Measurements from ENCODE around the gene SRSF12. TPM values are rescaled to one million over a fixed set of nuclear protein-coding genes. Genes with fewer than 3 reads are reported as not detected.
"Not testable (repeated sequence)": the region's sequence is repeated elsewhere in the genome, so short reads cannot be mapped to it uniquely, and the experiment has no call there.

SRSF12 gene
- total RNA-seq, 1 donor from 2014 or later, result 12.1 TPM

DNA sequence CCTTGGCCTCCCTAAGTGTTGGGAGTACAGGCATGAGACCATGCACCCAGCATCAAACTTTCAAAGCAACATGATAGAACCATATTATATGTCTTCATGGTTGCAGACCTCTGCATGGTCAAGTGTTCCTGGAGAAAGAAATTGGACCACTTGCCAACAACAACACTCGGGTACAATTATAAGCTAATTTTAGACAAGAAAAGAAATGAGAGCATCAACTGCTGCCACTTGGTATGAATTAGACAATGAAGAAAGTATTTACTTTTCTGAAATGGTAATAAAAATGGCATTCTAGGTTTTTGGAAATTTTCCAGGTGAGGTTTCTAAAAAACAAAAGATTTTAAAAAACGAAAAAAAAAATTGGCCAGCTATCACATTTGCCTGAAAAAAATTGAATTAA, 20.3 kb upstream of the SRSF12 start:
- H3K27me3 Mint-ChIP-seq (ENCODE audit: unreplicated experiment), result no peaks in the 10 kb centered on the region
- peaks cover 1% of the 10 kb centered on the region for H3K9me3 Mint-ChIP-seq (ENCODE audit: unreplicated experiment)
- no peaks in the 10 kb centered on the region for H3K4me1 Mint-ChIP-seq (ENCODE audit: low read depth, unreplicated experiment)
- H3K27ac Mint-ChIP-seq (ENCODE audit: unreplicated experiment), result no peak overlapping the region
- H3K36me3 Mint-ChIP-seq (ENCODE audit: unreplicated experiment), result no peaks in the 10 kb centered on the region
- no peak overlapping the region for H3K4me3 Mint-ChIP-seq (ENCODE audit: unreplicated experiment)
- TF ChIP-seq, protein P1, sequence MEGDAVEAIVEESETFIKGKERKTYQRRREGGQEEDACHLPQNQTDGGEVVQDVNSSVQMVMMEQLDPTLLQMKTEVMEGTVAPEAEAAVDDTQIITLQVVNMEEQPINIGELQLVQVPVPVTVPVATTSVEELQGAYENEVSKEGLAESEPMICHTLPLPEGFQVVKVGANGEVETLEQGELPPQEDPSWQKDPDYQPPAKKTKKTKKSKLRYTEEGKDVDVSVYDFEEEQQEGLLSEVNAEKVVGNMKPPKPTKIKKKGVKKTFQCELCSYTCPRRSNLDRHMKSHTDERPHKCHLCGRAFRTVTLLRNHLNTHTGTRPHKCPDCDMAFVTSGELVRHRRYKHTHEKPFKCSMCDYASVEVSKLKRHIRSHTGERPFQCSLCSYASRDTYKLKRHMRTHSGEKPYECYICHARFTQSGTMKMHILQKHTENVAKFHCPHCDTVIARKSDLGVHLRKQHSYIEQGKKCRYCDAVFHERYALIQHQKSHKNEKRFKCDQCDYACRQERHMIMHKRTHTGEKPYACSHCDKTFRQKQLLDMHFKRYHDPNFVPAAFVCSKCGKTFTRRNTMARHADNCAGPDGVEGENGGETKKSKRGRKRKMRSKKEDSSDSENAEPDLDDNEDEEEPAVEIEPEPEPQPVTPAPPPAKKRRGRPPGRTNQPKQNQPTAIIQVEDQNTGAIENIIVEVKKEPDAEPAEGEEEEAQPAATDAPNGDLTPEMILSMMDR (IDR thresholded peaks at IDR 0.05; ENCODE audit: partially characterized antibody, unreplicated experiment), result no peak
- no peak for DNase-seq

DNA sequence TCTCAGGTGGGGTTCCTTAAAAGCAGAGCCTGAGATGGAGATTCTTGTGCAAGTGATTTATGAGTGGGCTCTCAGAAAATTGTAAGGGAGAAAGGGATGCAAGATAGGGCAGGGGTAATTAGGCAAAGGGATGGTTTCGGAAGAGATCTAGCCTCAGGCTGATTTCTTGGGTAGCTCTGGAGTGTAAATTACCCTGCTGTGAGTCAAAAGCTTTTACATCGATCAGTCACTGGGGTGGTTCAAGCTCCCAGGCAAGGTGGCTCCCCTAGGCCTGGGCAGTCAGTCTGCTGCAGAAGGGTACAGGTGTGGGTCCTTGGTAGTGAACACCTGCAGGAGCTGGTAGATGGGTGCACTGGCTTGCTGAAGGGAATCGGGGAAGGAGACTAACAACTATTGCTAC, 16.9 kb upstream of the SRSF12 start:
- TF ChIP-seq, protein P1 (IDR thresholded peaks at IDR 0.05; ENCODE audit: partially characterized antibody, unreplicated experiment), result no peak
- Mint-ChIP-seq H3K9me3 (ENCODE audit: unreplicated experiment) (peaks cover 1% of the 10 kb centered on the region), H3K27ac (ENCODE audit: unreplicated experiment) (no peak overlapping the region), H3K36me3 (ENCODE audit: unreplicated experiment) (no peaks in the 10 kb centered on the region), H3K4me3 (ENCODE audit: unreplicated experiment) (no peak overlapping the region), H3K4me1 (ENCODE audit: low read depth, unreplicated experiment) (no peaks in the 10 kb centered on the region), H3K27me3 (ENCODE audit: unreplicated experiment) (no peaks in the 10 kb centered on the region)
- DNase-seq, result no peak

DNA sequence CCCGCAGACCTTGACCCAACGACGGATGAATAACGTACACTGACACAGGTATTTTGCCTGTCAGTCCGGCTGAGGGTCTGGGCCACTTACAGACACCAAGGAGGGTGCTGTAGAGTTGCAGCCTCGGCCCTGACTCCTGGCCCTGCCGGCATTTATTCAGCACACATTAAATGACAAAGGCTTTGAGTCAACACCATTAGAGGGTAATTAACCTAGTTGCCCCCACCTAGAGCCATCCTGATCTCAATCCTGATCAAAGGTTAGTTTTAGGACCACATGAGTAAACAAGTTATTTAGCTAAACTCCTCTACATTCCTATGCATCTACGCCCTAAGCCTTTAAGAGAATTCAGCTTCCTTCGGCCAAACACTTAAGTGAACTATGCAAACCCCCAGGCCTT, 16.1 kb upstream of the SRSF12 start:
- Mint-ChIP-seq H3K4me1 (ENCODE audit: low read depth, unreplicated experiment) (no peaks in the 10 kb centered on the region), H3K9me3 (ENCODE audit: unreplicated experiment) (peaks cover 1% of the 10 kb centered on the region), H3K27ac (ENCODE audit: unreplicated experiment) (no peak overlapping the region), H3K4me3 (ENCODE audit: unreplicated experiment) (no peak overlapping the region), H3K27me3 (ENCODE audit: unreplicated experiment) (no peaks in the 10 kb centered on the region), H3K36me3 (ENCODE audit: unreplicated experiment) (peaks cover 2% of the 10 kb centered on the region)
- no peak for DNase-seq
- TF ChIP-seq, protein P1 (IDR thresholded peaks at IDR 0.05; ENCODE audit: partially characterized antibody, unreplicated experiment), result no peak

DNA sequence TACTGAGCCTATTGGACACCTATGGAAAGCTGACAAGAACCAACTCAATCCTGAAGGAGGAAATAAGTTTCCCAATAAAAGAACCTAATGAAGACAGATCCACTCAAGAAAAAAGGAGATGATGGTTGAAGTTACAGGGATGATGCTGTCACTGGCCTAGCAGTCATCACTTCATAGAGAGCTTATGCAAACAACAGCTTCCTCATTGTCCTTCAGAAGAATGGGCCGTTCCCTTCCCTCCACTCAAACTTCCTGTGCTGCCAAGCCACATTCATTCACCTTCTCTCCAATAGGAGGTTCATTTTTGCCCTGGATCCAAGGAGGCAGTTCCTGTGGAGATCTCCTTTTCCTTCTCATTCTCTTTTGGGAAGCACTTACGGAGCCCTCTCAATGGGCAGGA, 14.2 kb upstream of the SRSF12 start:
- H3K27me3 Mint-ChIP-seq (ENCODE audit: unreplicated experiment), result no peaks in the 10 kb centered on the region
- DNase-seq, result no peak
- no peak overlapping the region for H3K27ac Mint-ChIP-seq (ENCODE audit: unreplicated experiment)
- H3K4me3 Mint-ChIP-seq (ENCODE audit: unreplicated experiment), result no peak overlapping the region
- peaks cover 1% of the 10 kb centered on the region for H3K9me3 Mint-ChIP-seq (ENCODE audit: unreplicated experiment)
- H3K36me3 Mint-ChIP-seq (ENCODE audit: unreplicated experiment), result peaks cover 10% of the 10 kb centered on the region
- TF ChIP-seq, protein P1 (IDR thresholded peaks at IDR 0.05; ENCODE audit: partially characterized antibody, unreplicated experiment), result no peak
- no peaks in the 10 kb centered on the region for H3K4me1 Mint-ChIP-seq (ENCODE audit: low read depth, unreplicated experiment)

DNA sequence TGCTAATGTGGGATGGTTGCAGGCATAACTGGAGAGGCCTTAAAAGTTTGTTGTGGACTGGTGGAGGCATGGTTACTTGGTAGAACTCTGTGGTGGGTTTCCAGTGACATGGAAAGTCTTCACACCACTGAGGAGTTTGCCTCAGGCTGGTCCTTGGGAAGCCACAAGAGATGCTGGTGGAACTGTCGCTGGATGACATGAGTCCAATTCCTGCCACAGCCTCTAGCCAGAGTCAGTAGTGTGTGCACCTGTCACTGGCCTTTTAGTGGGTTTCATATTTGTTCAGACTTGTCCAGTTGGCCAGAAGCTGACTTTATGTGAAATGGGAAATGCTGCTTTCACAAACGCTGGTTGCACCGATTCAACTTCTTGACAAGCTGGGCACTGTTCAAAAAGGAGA, 13.7 kb upstream of the SRSF12 start:
- Mint-ChIP-seq H3K27ac (ENCODE audit: unreplicated experiment) (no peak overlapping the region), H3K4me1 (ENCODE audit: low read depth, unreplicated experiment) (no peaks in the 10 kb centered on the region), H3K36me3 (ENCODE audit: unreplicated experiment) (peaks cover 10% of the 10 kb centered on the region), H3K9me3 (ENCODE audit: unreplicated experiment) (peaks cover 1% of the 10 kb centered on the region), H3K4me3 (ENCODE audit: unreplicated experiment) (no peak overlapping the region), H3K27me3 (ENCODE audit: unreplicated experiment) (no peaks in the 10 kb centered on the region)
- no peak for DNase-seq
- TF ChIP-seq, protein P1 (IDR thresholded peaks at IDR 0.05; ENCODE audit: partially characterized antibody, unreplicated experiment), result no peak

DNA sequence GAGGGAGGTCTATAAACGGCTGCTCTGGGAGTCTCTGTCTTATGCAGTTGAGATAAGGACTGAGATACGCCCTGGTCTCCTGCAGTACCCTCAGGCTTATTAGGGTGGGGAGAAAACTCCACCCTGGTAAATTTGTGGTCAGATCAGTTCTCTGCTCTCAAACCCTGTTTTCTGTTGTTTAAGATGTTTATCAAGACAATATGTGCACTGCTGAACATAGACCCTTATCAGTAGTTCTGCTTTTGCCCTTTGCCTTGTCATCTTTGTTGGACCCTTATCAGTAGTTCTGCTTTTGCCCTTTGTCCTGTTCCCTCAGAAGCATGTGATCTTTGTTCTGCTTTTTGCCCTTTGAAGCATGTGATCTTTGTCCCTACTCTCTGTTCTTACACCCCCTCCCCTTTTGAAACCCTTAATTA, 10.4 kb upstream of the SRSF12 start:
- not testable (repeated sequence) for H3K27ac Mint-ChIP-seq (ENCODE audit: unreplicated experiment); H3K36me3 Mint-ChIP-seq (ENCODE audit: unreplicated experiment); H3K9me3 Mint-ChIP-seq (ENCODE audit: unreplicated experiment); H3K4me1 Mint-ChIP-seq (ENCODE audit: low read depth, unreplicated experiment); H3K27me3 Mint-ChIP-seq (ENCODE audit: unreplicated experiment); H3K4me3 Mint-ChIP-seq (ENCODE audit: unreplicated experiment); DNase-seq

Data from glutamatergic neuron (in vitro differentiated cells).